Measurements from ENCODE around the gene JTB. TPM values are rescaled to one million over a fixed set of nuclear protein-coding genes. Genes with fewer than 3 reads are reported as not detected.

JTB gene
- total and polyA plus RNA-seq, 9 of the 15 experiments (the other 6 are each of a cell fraction or from before 2014, with no cell fraction given), result 24.7 to 308 (median 151) TPM

DNA sequence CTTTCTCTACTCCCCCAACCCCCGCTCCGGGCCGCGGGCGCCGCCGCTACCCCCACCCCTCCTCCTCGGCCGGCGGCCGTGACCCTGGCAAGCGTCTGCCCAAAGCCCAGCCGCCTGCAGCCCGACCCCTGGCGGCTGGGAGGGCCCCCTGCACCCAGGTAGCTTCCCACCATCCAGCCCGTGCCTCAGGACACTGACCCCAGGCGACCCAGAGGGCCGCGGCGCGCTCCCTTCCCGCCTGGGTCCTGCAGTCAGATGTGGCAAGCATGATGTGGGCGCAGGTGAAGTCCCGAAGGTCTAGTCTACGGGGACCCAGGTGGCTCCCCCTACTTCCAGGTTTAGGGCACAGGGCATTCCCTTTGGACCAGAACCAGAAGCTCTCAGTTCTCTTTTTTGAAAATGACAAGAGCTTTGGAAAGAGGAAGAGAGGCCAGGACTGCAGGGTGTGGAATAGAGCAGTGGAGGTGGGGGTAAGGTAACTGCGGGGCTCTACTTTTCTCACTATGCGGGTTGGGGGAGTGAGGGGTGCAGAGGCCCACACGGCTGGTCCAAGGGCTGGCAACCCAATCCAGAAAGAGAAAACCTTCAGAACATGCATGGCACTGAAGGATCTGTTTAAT lies 30.7 kb downstream of the JTB start, which contains the start of gene DENND4B (continued):
- TF ChIP-seq REST (IDR thresholded peaks at IDR 0.05; ENCODE audit: borderline replicate concordance), result peak; percentile 50; the same call in 1 of the 2 replicates
- TF ChIP-seq REST (CRISPR knock-in tag; IDR thresholded peaks at IDR 0.05; ENCODE audit: low read depth), result no peak
- peak; percentile 30 for TF ChIP-seq RBBP5 (IDR thresholded peaks at IDR 0.05; ENCODE audit: borderline replicate concordance, insufficient read depth, low read length, poor library complexity, severe bottlenecking)
- TF ChIP-seq, protein P1, sequence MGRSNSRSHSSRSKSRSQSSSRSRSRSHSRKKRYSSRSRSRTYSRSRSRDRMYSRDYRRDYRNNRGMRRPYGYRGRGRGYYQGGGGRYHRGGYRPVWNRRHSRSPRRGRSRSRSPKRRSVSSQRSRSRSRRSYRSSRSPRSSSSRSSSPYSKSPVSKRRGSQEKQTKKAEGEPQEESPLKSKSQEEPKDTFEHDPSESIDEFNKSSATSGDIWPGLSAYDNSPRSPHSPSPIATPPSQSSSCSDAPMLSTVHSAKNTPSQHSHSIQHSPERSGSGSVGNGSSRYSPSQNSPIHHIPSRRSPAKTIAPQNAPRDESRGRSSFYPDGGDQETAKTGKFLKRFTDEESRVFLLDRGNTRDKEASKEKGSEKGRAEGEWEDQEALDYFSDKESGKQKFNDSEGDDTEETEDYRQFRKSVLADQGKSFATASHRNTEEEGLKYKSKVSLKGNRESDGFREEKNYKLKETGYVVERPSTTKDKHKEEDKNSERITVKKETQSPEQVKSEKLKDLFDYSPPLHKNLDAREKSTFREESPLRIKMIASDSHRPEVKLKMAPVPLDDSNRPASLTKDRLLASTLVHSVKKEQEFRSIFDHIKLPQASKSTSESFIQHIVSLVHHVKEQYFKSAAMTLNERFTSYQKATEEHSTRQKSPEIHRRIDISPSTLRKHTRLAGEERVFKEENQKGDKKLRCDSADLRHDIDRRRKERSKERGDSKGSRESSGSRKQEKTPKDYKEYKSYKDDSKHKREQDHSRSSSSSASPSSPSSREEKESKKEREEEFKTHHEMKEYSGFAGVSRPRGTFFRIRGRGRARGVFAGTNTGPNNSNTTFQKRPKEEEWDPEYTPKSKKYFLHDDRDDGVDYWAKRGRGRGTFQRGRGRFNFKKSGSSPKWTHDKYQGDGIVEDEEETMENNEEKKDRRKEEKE (IDR thresholded peaks at IDR 0.05; ENCODE audit: borderline replicate concordance in 1 of 2, control insufficient read depth in 1 of 2, low read depth in 2 of 2, low read length in 1 of 2), result 0 out of 4 replicates have a peak, but pooled peaks of 1 of the 2 experiments have one; percentile 51
- TF ChIP-seq, protein P2, sequence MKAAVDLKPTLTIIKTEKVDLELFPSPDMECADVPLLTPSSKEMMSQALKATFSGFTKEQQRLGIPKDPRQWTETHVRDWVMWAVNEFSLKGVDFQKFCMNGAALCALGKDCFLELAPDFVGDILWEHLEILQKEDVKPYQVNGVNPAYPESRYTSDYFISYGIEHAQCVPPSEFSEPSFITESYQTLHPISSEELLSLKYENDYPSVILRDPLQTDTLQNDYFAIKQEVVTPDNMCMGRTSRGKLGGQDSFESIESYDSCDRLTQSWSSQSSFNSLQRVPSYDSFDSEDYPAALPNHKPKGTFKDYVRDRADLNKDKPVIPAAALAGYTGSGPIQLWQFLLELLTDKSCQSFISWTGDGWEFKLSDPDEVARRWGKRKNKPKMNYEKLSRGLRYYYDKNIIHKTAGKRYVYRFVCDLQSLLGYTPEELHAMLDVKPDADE (conservative IDR thresholded peaks at IDR 0.05; ENCODE audit: control insufficient read depth, low read depth, low read length), result peak; percentile 62; the same call in 1 of the 2 replicates
- no peak for TF ChIP-seq NR4A1 (CRISPR knock-in tag; IDR thresholded peaks at IDR 0.05)
- no peak for TF ChIP-seq NR4A1 (tag; IDR thresholded peaks at IDR 0.05)
- TF ChIP-seq C11orf30 (IDR thresholded peaks at IDR 0.05; ENCODE audit: low read depth), result 0 out of 2 replicates have a peak, but pooled peaks have one; percentile 10
- TF ChIP-seq FOXA1 (IDR thresholded peaks at IDR 0.05; ENCODE audit: borderline replicate concordance), result no peak
- TF ChIP-seq KAT7 (CRISPR knock-in tag; IDR thresholded peaks at IDR 0.05; ENCODE audit: borderline replicate concordance), result 0 out of 2 replicates have a peak, but pooled peaks have one; percentile 66
- TF ChIP-seq SMARCA5 (IDR thresholded peaks at IDR 0.05), result peak; percentile 30; the same call in 1 of the 2 replicates
- TF ChIP-seq XRCC5 (IDR thresholded peaks at IDR 0.05; ENCODE audit: low read depth, low read length), result peak; percentile 89
- peak; percentile 47 for TF ChIP-seq CXXC5 (CRISPR knock-in tag; IDR thresholded peaks at IDR 0.05)
- TF ChIP-seq TRIM24 (IDR thresholded peaks at IDR 0.05), result peak in 1 of 2 experiments; percentile 39; a peak in 1 of 4 replicates
- TF ChIP-seq RB1 (IDR thresholded peaks at IDR 0.05; ENCODE audit: low read depth), result peak; percentile 84
